NCI-H2107 treated with DMSO at 0.1 percent for 48 hours (cell line): Measurements from ENCODE around the gene CAMK1D.
"Not testable (repeated sequence)": the region's sequence is repeated elsewhere in the genome, so short reads cannot be mapped to it uniquely, and the experiment has no call there.

Experiments
- DNase-seq: peaks from one replicate; lab custom pipeline; 2025; ENCODE audit not compliant: unreplicated experiment; lab: John Stamatoyannopoulos, UW

CAMK1D gene

GRCh38 chr10:12348870-12349628 is at the start of gene CAMK1D:
CAMK1D (plus strand) TSS chr10:12349547.
- DNase-seq = peak; percentile 21

GRCh38 chr10:12301036-12301435 is 48.3 kb upstream of the CAMK1D start:
- not testable (repeated sequence) for DNase-seq

DNA sequence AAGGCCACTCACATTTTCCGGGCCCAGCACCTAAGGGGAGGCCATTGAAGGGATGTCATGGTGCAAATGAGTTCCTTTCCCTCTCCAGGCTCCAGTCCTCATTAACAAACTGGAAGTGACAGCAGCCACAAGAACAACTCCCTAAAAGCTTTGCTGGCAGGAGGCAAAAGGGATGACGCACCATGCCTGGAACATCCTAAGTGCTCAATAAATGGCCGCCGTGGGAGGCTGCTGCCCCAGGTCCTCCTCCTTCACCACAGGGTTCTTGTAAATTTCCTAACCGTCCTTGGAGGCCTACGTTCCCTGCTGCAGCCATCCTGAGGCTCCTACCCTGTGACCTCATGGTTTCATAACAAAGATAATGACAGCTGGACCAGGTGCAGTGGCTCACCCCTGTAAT is 41.3 kb upstream of the CAMK1D start:
- no peak for DNase-seq

DNA sequence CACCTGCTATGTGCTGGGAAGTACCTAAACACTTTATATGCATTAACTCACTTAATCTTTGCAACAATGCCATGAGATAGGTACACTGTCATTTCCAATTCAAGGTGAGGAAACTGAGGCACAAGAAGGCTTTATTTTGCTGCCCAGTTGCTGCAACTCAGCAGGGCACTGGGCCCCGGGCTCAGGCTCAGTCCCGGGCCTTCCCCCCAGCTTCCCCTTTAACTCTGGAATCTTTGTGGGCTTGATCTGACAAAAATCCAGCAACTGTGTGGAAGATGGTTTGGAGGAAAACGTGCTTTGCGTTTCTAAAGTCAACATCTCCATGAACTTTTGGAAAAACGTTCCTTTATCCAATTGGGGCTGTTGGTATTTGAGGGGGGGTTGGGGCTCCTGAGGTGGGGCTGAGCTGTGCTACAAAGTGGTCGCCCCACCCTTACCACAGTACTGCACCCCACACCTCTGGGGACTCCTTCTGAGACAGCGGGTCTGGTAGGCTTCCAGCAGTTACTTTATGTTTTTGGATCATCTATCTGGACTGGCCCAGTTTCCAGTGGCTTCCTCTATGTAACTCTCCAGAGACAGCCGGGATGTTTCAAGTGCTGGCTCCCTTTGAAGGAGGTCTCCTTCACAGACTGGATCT is 40.5 kb upstream of the CAMK1D start:
- DNase-seq = no peak

GRCh38 chr10:12309783-12310182 is 39.6 kb upstream of the CAMK1D start:
- DNase-seq = not testable (repeated sequence)

- no peak for DNase-seq
Observed at GRCh38 chr10:12314836-12315235, 34.5 kb upstream of the CAMK1D start.

DNA sequence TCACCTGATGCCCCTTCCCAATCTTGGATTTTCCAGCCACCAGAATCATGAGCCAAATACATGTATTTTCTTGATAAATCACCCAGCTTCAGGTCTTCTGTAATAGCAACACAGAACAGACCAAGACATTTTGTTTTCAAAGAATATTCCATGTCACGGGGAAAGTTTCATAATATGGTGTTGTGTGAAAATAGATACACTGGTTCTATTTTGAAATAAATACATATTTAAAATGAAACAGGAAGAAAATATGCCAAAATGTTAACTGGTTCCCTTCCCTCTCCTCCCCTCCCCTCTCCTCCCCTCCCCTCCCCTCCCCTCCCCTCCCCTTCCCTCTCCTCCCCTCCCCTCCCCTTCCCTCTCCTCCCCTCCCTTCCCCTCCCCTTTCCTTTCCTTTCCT is 30.3 kb upstream of the CAMK1D start:
- no peak for DNase-seq

GRCh38 chr10:12320892-12321291 is 28.5 kb upstream of the CAMK1D start:
- no peak for DNase-seq

GRCh38 chr10:12321641-12322040 is 27.7 kb upstream of the CAMK1D start:
- DNase-seq = no peak

DNA sequence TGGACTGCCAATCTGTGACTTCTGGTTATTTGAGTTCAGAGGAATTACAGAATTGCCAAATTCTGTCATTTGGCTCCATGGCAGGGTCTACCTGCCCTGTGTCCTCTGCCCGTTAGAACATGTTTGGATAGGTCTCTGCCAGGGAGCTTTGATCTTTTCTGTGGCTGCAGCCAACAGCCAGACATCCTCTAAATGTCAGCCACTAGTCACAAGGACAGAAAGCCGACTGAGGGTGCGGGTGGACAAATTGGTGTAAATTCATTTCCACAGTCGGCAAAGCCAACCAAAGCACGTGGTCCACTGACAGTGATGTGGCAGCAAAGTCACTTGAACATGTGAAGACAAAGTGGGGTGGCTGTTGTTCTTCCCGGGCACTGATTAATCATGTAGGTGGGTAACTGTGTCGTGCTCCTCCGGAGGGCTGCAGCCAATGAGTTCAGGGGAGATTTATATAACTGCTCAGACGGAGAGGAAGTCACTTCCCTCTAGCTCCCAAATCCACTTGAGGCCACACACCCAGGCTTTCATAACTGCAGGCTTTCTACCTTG is 26.7 kb upstream of the CAMK1D start:
- DNase-seq = no peak

GRCh38 chr10:12324530-12324929 is 24.8 kb upstream of the CAMK1D start:
- no peak for DNase-seq

DNA sequence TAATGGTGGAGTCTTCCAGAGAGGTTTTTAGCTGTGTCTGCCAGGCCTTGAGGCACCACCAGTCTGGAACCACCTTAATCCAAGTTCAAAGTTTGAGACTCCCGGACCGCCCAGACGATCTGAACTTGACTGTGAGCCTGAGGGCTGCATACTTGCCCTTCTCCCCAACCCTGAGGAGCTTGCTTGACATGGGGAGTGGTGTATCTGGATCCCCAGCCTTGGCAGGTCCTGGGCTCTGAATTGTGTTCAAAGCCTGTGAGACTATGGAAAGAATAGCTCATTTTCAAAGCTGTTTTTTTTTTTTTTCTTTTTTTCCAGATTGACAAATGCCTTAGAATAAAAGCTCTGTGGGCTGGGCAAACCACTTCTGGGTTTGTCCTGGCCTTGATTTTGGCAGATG is 22.3 kb upstream of the CAMK1D start:
- no peak for DNase-seq

GRCh38 chr10:12327476-12327875 is 21.9 kb upstream of the CAMK1D start:
- no peak for DNase-seq

DNA sequence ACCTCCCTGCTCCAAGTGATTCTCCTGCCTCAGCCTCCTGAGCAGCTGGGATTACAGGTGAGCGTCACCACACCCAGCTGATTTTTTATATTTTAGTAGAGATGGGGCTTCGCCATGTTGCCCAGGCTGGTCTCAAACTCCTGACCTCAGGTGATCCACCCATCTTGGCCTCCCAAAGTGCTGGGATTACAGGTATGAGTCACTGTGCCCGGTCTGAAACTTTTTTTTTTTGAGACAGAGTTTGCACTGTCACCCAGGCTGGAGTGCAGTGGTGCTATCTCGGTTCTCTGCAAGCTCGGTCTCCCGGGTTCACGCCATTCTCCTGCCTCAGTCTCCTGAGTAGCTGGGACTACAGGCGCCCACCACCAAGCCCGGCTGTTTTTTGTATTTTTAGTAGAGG is 21.0 kb upstream of the CAMK1D start:
- DNase-seq = not testable (repeated sequence)

DNA sequence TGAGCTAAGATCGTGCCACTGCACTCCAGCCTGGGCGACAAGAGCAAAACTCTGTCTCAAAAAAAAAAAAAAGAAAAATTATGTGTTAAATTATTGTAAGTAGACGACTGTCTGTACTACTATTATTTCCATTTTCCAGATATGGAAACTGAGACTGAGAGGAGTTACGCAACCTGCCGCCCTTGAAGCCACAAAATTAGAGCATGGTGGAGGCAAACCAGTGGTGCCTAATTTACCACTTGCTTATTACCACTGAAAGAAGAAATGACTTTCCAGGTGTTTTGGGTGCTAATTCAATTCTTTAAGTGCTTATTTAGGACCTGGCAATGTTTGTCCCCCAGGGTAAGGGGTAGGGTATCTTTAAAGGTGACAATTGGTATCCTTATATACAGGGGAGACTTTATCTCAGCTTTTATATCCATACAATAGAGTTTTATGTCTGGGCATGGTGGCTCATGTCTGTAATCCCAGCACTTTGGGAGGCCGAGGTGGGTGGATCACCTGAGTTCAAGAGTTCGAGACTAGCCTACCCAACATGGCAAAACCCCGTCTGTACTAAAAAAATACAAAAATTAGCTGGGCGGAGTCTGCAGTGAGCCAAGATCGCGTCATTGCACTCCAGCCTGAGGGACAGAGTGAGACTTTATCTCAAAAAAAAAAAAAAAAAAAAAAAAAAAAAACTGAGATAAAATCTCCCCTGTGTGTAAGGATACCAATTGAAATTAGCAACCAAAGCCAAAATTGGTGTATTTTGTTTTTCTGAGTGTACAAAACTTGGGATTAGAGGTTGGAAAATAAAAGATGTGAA is 16.6 kb upstream of the CAMK1D start:
- no peak for DNase-seq

- DNase-seq = peak; percentile 39
Observed at GRCh38 chr10:12333380-12334185, 15.8 kb upstream of the CAMK1D start.

DNA sequence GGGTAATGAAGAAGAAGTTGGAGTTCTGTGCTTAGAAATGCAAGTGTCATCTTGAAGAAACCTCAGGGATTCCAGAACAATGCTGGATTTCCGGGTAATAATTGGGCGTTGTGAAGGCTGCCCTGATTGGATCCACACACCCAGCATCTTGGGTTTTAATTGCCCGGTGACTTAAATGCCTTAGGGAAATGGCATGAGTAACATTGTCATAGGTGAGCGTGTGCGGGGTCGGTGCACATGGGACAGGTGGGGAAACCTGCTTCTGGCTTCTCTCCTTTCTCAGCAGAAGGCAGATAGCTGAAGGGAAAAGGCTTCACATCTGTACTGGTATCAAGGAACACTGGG is 15.2 kb upstream of the CAMK1D start:
- no peak for DNase-seq

GRCh38 chr10:12335169-12335568 is 14.2 kb upstream of the CAMK1D start:
- DNase-seq = not testable (repeated sequence)

GRCh38 chr10:12337453-12338372 is 11.6 kb upstream of the CAMK1D start:
- DNase-seq = no peak

DNA sequence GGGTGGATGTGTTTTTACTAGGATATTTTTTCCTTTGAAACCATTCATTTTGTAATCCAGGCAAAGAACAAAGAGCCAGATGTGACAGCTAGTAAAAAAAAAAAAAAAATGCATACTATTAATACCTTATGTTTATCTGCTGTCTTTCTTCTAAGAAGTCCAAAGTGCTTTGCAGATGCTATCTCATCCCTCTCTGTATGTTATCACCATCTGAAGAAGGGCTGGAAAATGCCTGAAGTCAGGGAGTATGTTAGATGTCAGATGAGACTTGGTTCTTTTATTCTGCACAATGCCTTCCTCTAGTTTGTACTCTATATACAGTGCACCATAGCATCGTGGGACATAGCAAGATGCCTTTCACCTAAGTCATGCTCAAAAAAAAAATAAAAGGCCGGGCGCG is 10.4 kb upstream of the CAMK1D start:
- DNase-seq = no peak
